Measurements from ENCODE around the gene ARHGAP26. TPM values are rescaled to one million over a fixed set of nuclear protein-coding genes. Genes with fewer than 3 reads are reported as not detected.

Gene ARHGAP26
- total RNA-seq, 1 donor from 2014 or later = 18.7 TPM

DNA sequence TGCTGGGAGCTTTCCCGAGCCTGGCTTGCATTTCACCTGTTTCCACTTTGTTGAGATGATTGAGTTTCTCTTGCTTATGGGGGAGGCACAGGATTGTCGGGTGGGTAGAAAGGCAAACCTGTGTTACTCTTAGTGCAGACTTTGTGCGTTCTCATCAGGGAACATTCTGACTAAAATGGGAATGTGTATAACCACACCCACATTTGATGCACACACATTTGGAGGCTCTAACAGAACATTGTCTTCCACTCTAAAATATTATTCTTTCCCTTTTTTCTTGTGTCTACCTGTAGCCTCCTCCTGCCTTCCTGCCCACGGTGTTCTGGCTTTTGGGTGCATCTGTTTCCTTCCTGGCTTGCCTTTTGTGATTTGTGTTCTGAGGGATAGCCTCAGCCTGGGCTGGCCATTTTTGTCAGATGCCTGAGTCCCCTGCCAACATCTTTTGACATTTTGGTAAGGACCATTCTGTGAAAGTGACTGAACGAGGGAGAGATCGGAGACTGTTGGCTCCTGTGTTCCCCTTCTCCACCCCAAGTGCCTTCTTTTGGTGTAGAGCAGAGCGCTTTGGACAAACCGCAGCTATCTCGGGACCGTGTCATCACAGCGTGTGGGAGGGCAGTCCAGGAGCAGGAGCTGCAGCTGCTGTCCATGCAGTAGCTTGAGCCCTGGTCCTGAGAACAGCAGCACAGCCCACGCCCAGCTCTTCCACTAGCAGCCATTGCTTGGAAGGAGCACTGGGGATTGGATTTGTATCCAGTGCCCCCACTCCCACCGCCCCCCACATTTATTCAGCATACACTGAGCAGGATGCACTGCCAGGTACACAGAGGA, 101.4 kb downstream of the ARHGAP26 start:
- Mint-ChIP-seq H3K27me3 (no peaks in the 10 kb centered on the region), H3K4me3 (no peak overlapping the region), H3K4me1 (ENCODE audit: unreplicated experiment) (peaks cover 44% of the 10 kb centered on the region), H3K27ac (no peak overlapping the region), H3K9me3 (no peaks in the 10 kb centered on the region), H3K36me3 (no peaks in the 10 kb centered on the region)
- no peak for DNase-seq (ENCODE audit: extremely low spot score, unreplicated experiment)
- TF ChIP-seq, protein P1, sequence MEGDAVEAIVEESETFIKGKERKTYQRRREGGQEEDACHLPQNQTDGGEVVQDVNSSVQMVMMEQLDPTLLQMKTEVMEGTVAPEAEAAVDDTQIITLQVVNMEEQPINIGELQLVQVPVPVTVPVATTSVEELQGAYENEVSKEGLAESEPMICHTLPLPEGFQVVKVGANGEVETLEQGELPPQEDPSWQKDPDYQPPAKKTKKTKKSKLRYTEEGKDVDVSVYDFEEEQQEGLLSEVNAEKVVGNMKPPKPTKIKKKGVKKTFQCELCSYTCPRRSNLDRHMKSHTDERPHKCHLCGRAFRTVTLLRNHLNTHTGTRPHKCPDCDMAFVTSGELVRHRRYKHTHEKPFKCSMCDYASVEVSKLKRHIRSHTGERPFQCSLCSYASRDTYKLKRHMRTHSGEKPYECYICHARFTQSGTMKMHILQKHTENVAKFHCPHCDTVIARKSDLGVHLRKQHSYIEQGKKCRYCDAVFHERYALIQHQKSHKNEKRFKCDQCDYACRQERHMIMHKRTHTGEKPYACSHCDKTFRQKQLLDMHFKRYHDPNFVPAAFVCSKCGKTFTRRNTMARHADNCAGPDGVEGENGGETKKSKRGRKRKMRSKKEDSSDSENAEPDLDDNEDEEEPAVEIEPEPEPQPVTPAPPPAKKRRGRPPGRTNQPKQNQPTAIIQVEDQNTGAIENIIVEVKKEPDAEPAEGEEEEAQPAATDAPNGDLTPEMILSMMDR (conservative IDR thresholded peaks at IDR 0.05) = no peak

- H3K36me3 Mint-ChIP-seq = no peaks in the 10 kb centered on the region
- H3K9me3 Mint-ChIP-seq = no peaks in the 10 kb centered on the region
- H3K4me1 Mint-ChIP-seq (ENCODE audit: unreplicated experiment) = peaks cover 43% of the 10 kb centered on the region
- DNase-seq (ENCODE audit: extremely low spot score, unreplicated experiment) = no peak
- no peak overlapping the region for H3K4me3 Mint-ChIP-seq
- no peaks in the 10 kb centered on the region for H3K27me3 Mint-ChIP-seq
- H3K27ac Mint-ChIP-seq = no peak overlapping the region
- TF ChIP-seq, protein P1 (conservative IDR thresholded peaks at IDR 0.05) = no peak
These were observed 102.0 kb downstream of the ARHGAP26 start for GRCh38 chr5:142872217-142872616.

DNA sequence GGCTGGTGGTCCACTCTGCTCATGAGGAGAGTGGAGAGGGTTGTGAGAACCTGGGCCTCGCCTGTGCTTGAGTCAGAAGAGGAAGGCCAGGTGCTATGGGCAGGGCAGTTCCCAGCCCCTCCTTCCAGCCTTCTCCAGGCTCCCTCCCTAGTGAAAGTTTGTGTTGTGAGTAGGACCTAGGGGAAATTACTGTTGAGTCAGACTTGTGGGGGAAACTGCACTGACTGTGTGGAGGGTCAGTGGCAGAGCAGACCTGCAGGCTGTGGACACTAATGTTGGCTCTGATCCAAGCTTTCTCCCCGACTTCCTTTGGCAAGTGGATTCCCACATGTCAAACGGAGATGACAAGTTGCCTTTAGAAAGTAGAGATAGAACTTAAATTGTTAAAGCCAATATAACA, 102.6 kb downstream of the ARHGAP26 start:
- Mint-ChIP-seq H3K4me3 (no peak overlapping the region), H3K36me3 (no peaks in the 10 kb centered on the region), H3K27ac (no peak overlapping the region), H3K9me3 (no peaks in the 10 kb centered on the region), H3K27me3 (no peaks in the 10 kb centered on the region), H3K4me1 (ENCODE audit: unreplicated experiment) (peaks cover 43% of the 10 kb centered on the region)
- DNase-seq (ENCODE audit: extremely low spot score, unreplicated experiment) = no peak
- TF ChIP-seq, protein P1 (conservative IDR thresholded peaks at IDR 0.05) = no peak

DNA sequence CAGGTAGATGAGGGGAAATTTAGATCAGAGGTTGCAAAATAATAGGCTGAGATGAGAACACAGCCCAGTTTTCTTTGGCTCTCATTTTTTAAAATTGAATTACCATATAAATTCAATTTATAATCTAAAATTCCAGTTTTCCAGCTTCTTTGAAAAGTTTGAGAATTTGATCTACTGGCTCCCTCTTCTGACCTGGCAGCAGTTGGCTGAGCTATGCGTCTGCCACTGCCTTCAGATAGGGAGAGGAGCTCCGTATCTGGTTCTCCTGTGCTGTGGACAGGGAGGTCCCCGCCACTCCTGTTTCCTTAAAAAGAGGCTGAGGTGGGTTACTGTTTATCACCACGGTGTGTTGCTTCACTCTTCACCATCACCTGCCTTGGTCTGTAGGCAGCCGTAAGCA, 103.7 kb downstream of the ARHGAP26 start:
- H3K27ac Mint-ChIP-seq = no peak overlapping the region
- peaks cover 45% of the 10 kb centered on the region for H3K4me1 Mint-ChIP-seq (ENCODE audit: unreplicated experiment)
- no peaks in the 10 kb centered on the region for H3K27me3 Mint-ChIP-seq
- DNase-seq (ENCODE audit: extremely low spot score, unreplicated experiment) = no peak
- no peaks in the 10 kb centered on the region for H3K36me3 Mint-ChIP-seq
- TF ChIP-seq, protein P1 (conservative IDR thresholded peaks at IDR 0.05) = no peak
- H3K4me3 Mint-ChIP-seq = no peak overlapping the region
- H3K9me3 Mint-ChIP-seq = no peaks in the 10 kb centered on the region

DNA sequence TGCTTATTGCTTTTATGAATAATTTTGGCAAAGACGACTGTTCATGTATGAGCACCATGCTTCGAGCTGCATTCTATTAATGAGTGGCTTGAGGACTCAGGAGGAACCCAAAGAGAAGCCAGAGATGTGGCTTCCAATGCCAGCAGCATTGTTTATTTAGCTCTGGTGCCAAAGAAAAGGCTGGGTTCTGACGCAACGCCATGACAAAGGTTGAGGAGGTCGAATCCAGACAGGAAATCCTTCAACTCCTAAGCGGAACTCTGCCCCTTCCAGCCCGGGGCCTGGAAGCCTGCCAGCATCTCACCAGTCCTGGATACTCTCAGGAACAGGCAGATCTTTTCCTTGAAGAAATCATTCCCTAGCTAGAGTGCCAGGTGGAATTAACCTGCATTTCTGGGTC, 104.4 kb downstream of the ARHGAP26 start:
- Mint-ChIP-seq H3K4me1 (ENCODE audit: unreplicated experiment) (peaks cover 45% of the 10 kb centered on the region), H3K27ac (no peak overlapping the region), H3K9me3 (no peaks in the 10 kb centered on the region), H3K27me3 (no peaks in the 10 kb centered on the region), H3K4me3 (no peak overlapping the region), H3K36me3 (no peaks in the 10 kb centered on the region)
- TF ChIP-seq, protein P1 (conservative IDR thresholded peaks at IDR 0.05) = no peak
- DNase-seq (ENCODE audit: extremely low spot score, unreplicated experiment) = no peak

Data from type B pancreatic cell (in vitro differentiated cells).